NB4 (cell line): ENCODE measurements around the gene RGS10.
A peak's percentile ranks its signal among the peaks of the same experiment; 100 is the strongest.

Source experiments
- DNase-seq: peaks from one replicate; pipeline ENCODE4 v3.0.0; 2010; ENCODE audit warnings: low read depth
- H3K4me3 ChIP-seq: one replicate; pipeline ENCODE4 v1.5.1; 2011; ENCODE audit warnings: mild to moderate bottlenecking, low read depth, low read length, moderate library complexity
- MAX ChIP-seq: IDR thresholded peaks from 2 replicates; pipeline ENCODE4 v1.6.1; 2011; ENCODE audit warnings: low read depth, low read length
- MYC ChIP-seq: IDR thresholded peaks from 2 replicates; pipeline ENCODE4 v1.6.1; 2011; ENCODE audit warnings: low read depth, low read length
- POLR2A ChIP-seq: IDR thresholded peaks from 2 replicates; pipeline ENCODE4 v1.6.1; 2011; ENCODE audit warnings: mild to moderate bottlenecking; ENCODE audit not compliant: insufficient read length; ENCODE audit errors: extremely low read depth
- TF ChIP-seq, protein P1 (sequence below): IDR thresholded peaks from one replicate; pipeline ENCODE4 v1.5.1; 2012; ENCODE audit warnings: low read depth, low read length

The RGS10 gene

GRCh38 chr10:119494236-119495020 lies 48.1 kb downstream of the RGS10 start:
- H3K4me3 ChIP-seq, result no peak overlapping the region
- no peak for DNase-seq
- TF ChIP-seq POLR2A (no peak), MYC (no peak), MAX (no peak)
- TF ChIP-seq, protein P1, sequence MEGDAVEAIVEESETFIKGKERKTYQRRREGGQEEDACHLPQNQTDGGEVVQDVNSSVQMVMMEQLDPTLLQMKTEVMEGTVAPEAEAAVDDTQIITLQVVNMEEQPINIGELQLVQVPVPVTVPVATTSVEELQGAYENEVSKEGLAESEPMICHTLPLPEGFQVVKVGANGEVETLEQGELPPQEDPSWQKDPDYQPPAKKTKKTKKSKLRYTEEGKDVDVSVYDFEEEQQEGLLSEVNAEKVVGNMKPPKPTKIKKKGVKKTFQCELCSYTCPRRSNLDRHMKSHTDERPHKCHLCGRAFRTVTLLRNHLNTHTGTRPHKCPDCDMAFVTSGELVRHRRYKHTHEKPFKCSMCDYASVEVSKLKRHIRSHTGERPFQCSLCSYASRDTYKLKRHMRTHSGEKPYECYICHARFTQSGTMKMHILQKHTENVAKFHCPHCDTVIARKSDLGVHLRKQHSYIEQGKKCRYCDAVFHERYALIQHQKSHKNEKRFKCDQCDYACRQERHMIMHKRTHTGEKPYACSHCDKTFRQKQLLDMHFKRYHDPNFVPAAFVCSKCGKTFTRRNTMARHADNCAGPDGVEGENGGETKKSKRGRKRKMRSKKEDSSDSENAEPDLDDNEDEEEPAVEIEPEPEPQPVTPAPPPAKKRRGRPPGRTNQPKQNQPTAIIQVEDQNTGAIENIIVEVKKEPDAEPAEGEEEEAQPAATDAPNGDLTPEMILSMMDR, result no peak

DNA sequence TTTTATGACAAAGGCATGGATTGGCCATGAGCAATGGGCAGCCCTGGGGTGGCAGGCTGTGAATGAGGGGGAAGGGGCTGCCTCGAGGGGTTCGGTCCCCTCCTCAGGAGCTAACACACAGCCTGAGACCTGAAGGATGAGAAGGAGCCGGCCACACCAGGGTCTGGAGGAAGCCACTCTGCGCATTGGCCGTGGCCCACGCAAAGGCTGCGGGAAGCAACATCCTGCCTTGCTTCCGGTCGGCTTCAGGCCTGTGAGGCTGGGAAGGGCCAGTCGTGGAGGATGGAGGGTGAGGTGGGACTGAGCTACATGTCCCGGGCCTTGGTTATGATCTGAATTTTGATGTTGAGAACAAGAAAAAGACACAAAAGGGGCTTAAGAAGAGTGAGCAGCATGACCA lies 49.4 kb downstream of the RGS10 start:
- no peak for DNase-seq
- H3K4me3 ChIP-seq, result no peak overlapping the region
- TF ChIP-seq MAX, result no peak
- no peak for TF ChIP-seq POLR2A
- TF ChIP-seq, protein P1, result no peak
- no peak for TF ChIP-seq MYC

GRCh38 chr10:119491966-119492757 lies 50.4 kb downstream of the RGS10 start:
- no peak for TF ChIP-seq POLR2A
- no peak for TF ChIP-seq MYC
- TF ChIP-seq, protein P1, result no peak
- no peak for TF ChIP-seq MAX
- DNase-seq, result peak; percentile 46
- H3K4me3 ChIP-seq, result no peak overlapping the region

DNA sequence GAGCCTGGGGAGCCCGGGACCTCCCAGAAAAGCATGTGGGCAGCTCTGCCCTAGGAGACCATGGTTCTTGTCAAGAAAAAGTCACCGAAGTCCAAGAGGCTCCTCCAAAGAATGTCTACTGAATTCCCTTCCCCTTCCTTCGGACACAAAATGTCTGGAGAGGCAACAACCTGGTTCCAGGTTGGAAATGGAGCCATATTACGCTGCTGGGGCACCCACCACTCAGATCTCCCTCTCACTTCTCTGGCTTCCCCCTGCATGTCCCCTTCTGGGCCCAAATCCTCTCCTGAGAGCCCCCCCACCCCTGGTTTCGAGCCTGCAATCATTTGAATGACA lies 52.6 kb downstream of the RGS10 start:
- no peak overlapping the region for H3K4me3 ChIP-seq
- no peak for DNase-seq
- TF ChIP-seq, protein P1, result no peak
- TF ChIP-seq POLR2A (no peak), MYC (no peak), MAX (no peak)

GRCh38 chr10:119488675-119489074 lies 53.8 kb downstream of the RGS10 start:
- H3K4me3 ChIP-seq, result no peak overlapping the region
- TF ChIP-seq, protein P1, result no peak
- TF ChIP-seq MAX (no peak), POLR2A (no peak), MYC (no peak)
- no peak for DNase-seq
